GM15510 (cell line): Measurements from ENCODE around the gene DDX24.

ENCODE experiments used
- POLR2A ChIP-seq: IDR thresholded peaks from 3 replicates; pipeline ENCODE4 v1.6.1; 2011; ENCODE audit warnings: borderline replicate concordance; ENCODE audit not compliant: insufficient read length; ENCODE audit errors: extremely low read depth

The DDX24 gene

DNA sequence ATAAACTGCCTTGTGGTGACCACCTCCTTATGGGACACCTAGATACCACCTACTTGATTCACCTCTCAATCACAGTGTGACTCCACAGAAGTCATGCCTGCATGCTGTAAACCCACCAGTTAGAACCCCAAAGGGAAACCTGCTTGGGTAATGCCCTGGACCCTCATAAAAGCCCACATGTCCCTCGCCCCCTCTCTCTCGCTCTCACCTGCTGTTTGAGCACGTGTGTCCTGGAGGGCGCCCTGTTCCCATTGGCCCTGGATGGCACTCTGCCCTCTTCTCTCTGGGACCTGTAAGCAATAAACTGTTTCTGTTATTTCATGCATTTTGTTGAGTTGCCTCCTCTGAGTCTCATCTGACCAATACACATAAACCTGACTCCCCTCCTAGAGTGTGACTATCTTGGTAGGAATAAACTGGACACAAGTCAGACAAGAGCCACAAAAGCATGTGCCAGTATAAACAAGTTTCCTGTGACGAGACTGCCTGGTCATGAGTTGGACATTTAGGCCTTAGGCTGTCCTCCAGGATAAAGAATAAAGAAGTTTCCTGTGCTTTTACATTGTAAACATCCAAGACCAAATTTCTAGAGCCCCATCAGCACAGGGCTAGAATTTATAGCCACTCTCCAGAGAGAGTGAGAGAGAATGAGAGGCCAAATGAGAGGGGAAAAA lies 39.8 kb upstream of the DDX24 start:
- no peak for TF ChIP-seq POLR2A

DNA sequence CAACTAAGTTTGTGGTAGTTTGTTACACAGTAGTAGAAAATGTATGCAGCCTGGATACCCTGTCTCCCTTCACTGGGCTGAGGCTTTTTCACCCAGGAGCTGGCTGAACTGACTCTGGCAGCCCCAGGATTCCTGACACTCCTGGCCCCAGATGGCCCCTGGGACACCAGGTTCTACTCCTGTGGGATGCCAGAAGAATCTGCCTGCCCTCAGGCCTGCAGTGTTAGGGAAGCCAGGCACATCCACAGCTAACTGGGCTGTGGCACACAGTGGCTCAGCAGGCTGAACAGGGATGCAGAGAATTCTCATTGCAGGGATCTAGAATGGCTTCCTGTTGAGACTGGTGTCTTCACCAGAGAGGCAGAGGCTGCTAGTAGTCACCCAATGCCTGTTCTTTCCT lies 38.1 kb upstream of the DDX24 start:
- no peak for TF ChIP-seq POLR2A

DNA sequence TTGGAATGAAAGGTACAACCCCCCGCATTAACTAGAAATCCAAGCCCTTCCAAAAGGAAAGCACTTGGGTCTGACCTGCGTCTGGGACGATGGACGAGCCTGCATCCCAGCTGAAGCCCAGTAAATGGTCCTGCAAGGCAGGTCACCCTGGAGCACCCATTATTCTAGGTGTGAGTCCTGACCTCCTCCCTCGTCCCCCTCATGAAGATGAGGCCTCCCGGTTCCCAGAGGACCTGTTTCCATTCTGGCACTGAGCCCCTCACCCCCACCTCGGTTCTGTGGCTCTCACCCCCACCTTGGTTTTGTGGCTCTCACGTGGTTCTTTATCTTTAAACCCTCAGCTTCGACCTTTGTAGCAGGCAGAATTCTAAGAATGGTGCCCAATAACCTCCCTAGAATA lies 36.9 kb upstream of the DDX24 start:
- no peak for TF ChIP-seq POLR2A

DNA sequence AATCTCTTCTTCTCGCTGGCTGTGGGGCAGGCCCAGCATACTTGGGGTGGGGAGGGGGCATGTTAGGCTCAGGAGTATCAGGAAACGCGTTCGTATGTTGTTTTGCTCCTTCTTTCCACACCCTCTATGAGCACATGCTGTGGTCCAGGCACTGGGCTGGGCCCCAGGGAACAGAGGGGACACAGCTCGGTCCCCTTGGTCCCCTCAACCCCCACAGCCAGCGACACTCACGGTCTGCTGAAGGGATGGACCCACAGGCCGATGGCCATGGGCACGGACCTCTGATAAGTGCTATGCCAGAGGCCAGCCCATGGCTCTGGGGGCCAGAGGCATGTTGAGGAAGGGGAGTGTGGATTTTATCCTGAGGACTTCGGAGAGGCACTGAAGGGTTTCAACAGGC lies 35.7 kb upstream of the DDX24 start:
- TF ChIP-seq POLR2A, result no peak

DNA sequence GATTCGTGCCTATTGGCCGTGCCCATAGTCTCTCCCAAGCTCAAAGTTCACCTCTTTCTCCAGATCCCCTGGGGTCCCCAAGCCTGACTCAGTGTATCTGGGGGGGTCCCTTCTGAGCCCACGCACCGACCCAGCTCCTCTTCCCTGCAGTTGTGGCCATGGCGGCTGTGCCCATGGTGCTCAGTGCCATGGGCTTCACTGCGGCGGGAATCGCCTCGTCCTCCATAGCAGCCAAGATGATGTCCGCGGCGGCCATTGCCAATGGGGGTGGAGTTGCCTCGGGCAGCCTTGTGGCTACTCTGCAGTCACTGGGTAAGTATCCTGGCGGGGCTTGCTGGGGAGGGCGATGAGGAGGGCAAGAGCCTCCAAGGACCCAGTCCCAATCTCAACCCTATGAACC lies 34.6 kb upstream of the DDX24 start:
- TF ChIP-seq POLR2A, result no peak

DNA sequence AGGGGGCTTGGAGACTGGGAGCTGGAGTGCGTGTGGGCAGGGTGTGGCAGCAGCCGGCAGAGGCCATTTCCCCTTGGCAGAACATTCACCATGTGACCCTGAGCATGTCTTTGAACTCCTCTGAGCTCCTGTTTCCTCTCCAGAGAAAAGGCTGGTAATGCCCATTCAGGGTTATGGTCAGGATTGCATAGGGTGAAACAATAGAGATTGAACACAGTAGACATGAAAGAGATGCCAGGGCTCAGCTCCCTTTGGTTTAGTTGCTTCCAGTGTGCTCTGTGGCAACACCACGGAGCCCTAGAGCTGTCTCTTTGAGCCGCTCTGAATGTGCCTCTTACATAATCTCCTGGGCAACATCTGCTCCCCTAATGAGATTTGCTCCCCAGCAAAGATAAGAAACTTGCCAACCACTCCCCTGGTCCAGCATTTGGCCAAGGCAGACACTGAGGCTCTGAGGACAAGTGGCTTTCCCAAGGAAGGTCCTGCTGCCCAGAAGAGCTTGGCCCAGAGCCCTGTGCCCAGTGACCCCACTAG lies 34.1 kb upstream of the DDX24 start:
- no peak for TF ChIP-seq POLR2A

DNA sequence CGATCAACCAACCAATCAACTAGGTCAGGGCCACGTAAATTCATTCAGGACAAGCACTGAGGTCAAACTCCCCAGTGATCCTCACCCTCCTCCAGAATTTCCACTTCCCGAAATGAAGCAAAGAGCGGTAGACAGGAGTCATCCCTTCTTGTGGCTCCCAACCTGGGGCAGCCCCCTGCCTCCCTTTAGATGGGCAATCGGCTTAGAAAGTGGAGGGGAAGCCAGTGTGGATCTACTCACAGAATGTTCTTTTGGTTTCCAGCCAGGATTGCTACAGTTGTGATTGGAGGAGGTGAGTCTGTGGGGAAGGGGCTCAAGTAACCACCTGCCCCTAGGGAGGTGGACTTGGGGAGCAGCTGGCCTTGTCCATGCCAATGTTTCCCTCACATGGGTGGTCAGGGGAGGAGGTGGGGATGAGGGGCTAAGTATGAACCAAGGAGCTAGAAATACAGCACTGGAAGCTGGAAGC lies 33.6 kb upstream of the DDX24 start:
- no peak for TF ChIP-seq POLR2A

DNA sequence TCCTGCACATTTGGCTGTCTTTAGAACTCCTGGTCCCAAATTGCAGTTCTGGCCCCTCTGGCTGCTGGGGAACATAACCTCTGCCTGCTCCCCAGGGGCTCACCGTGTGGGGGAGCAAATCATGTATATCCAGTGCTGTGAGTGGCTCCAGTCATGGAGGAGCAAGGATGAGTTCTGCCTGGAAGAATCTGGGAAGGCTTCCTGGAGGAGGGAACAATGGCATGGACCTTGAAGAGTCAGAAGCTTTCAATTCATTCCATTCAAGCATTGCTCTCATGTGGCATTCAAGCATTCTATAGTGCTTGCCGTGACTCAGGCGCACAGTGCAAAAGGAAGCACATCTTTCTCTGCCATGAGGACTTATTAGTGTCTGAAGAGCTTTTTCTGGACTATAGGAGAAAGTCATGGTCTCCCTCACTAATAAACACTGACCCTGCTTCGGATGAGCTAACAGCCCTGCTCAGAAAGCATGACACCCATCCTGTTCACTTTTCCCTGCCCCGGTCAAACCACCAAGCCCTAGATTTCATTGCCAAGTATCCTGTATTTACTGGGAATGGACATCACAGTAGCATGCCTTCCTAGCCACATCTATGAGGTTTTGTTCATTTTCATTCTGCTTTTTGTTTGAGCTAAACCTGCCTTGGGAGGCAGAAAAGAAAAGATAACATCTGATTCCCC lies 33.0 kb upstream of the DDX24 start:
- no peak for TF ChIP-seq POLR2A

DNA sequence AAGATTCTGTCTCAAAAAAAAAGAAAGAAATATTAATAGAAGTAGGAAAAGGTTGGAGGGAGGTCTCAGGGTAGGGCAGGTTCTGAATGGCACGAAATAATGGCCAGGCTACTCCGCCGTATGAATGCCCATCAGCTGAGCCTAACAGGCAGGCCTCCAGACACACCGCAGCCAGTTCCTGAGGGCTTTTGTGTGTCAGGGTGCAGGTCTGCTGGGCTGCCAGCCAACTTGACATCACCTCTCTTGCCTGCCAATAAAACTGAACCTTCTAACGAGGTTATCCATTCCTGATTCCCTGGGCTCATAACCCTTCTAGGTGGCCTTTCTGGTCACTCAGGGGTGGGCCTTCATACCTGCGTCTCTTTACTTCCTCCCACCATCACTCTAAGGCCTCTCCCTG lies 32.5 kb upstream of the DDX24 start:
- TF ChIP-seq POLR2A, result no peak

DNA sequence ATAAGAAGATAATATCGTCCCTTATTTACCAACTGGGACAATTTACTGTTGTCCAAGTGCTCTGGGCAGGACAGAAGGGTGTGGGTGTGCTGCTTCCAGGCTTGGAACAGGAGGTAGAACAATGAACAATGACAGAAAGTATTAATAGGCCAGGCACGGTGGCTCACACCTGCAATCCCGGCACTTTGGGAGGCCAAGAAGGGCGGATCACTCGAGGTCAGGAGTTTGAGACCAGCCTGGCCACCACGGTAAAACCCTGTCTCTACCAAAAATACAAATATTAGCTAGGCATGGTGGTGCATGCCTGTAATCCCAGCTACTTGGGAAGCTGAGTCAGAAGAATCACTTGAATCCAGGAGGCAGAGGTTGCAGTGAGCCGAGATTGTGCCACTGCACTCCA lies 32.1 kb upstream of the DDX24 start:
- no peak for TF ChIP-seq POLR2A

DNA sequence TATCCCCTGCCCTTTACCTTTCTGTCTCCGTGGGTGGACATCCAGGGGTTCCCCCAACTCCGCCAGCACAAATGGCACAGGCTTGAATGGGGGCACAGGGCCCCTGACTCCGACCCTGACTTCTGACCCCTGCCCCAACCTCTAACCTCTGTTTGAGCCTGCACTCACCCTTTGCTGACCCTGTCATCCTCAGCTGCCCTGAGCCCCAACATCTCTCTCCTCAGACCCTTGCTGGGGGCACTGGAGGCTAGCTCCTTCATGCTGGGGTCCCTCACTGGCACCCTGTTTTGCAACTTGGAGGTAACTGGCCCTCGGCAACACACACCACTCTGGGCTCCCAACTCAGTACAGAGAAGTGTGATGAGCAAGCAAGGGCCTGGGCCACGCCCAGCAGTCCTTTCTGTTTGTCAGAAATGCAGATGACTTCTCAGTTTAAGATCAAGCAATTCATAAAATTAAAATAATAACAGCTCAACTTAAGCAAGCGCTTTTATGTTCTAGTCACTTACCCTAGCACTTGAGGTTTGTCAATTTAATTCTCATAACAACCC lies 31.6 kb upstream of the DDX24 start:
- no peak for TF ChIP-seq POLR2A

DNA sequence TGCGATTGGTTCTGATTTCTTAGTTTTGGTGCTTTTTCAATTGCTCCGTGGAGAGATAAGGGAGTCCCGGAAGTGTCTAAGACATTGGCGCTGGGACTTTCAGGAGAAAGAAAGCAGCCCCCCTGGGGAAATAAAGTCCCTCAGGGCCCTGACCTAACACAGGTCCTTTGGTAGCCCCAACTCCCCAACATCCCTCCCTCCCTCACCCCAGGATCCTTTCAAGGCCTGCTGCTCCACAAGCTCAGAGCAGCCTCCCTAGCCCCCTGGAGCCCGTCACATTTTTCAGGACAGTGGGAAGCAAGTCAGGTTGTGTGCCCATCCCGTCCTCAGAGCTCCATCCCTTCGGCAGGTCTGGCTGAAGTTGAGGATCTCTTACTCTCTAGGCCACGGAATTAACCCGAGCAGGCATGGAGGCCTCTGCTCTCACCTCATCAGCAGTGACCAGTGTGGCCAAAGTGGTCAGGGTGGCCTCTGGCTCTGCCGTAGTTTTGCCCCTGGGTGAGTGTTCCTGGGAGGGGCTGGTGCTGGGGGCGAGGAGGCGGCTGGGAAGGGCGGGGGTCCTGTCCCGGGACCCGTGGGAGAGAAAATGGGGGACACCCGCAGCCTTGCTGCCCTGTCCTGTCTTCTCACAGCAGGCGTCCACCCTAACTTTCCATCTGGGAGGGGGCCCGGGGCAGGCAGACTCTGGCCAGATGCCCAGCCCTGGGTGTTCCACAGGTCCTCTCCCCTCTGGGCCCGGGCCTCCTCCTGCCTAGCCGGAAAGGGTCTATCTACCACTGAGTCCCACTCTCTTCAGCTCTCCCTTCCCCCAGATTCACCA lies 30.5 kb upstream of the DDX24 start:
- TF ChIP-seq POLR2A, result no peak

DNA sequence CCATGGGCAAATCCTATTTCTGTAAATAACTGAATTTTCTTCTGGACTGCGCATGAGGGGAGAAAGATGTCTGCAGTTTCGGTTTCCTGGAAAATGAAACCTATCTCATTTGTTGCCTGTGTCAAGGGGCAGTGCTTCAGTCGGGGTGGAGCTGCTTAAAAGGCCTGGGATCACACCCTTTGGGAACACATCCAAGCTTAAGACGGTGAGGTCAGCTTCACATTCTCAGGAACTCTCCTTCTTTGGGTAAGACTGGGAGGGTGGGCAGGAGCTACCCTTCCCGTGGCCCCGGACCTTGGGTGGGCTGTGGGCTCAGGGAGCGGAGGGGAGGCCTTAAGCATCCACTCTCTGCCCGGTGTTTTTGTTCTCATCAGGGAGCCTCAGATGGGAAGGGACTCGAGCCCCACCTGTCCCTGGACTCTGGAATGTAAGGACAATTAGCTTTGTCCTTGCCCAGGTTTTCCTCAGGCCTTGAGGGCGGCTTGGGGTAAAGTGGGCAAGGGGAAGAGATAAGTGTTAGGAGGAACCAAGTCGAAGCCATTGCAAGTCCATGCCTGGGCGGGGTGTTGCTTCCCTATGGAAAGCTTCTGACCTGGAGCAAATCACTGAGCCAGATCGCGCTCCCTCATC lies 29.7 kb upstream of the DDX24 start, which contains the start of gene IFI27:
Gene IFI27, plus strand, starts transcription at position 185 of the 630 bp plus-strand sequence.
- TF ChIP-seq POLR2A, result no peak

DNA sequence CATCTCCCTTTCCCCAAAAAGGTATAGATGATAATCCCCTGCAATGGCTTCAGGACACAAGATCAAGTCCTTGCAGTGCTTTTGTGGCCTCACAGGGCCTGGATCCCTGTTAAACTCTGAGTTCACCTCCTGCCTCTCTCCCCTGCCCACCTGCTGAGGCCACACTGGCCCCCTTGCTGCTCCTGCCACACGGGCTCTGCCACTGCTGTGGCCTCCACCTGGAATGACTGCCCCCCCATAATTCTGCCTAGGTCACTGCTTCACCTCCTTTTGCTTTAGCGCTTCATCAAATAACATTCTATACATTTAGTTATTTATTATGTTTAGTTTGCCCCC lies 28.9 kb upstream of the DDX24 start:
- no peak for TF ChIP-seq POLR2A
